Activated CD8-positive, alpha-beta memory T cell treated with anti-CD3 and anti-CD28 coated beads, Interleukin-2, amount 50 U/mL, for 48 hours (primary cell): ENCODE data around the gene AIP.
A peak's percentile ranks its signal among the peaks of the same experiment; 100 is the strongest.
"Not testable (repeated sequence)": the region's sequence is repeated elsewhere in the genome, so short reads cannot be mapped to it uniquely, and the experiment has no call there.

Experiments used
- DNase-seq: peaks from one replicate; pipeline ENCODE4 v3.0.0-alpha.2; 2020

The AIP gene

GRCh38 chr11:67449116-67449844 is 33.5 kb upstream of the AIP start:
- DNase-seq = no peak

DNA sequence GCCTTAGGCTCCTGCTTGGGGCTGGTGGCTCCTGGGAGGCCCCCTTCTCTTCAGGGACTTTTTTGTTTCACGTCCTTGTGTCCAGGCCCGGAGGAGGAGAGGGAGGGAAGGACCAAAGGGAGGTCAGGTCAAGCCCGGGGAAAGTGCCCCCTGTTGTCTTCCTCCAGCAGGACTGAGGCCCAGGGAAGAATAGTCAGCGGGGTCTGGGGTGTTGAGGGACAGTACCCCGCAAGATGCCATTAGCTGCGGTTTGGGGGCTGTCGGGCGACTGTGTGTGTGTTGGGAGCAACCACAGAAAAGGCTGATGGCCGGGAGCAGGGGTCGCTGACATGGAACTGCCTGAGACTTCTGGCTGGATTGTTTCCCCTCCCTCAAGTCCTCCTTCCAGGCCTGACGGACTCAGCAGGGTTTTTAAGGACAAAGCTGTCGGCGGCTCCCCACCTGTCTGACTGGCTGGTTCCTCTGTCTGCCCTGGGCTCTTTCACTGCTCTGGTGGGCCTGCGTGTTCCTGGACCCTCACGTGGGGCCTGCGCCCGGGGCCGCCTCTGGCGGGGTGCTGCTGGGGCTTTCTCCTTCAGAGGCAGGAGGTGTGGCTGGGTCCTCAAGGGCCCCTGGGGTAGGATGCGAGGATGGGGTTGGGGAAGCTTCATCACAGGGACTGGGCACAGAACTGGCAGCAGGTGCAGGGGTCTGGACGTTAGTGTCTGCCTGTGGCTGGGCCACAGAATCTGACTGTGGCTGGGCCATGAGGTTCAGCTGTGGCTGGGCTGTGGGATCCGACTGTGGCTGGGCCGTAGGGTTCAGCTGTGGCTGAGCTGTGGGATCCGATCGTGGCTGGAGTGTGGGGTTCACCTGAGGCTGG is 31.8 kb upstream of the AIP start:
- peak; percentile 50 for DNase-seq

GRCh38 chr11:67451658-67451976 is 31.2 kb upstream of the AIP start:
- no peak for DNase-seq

GRCh38 chr11:67452141-67452952 is 30.5 kb upstream of the AIP start, which contains the start of gene GPR152:
TSS of gene GPR152 (minus strand) at chr11:67452729. CDS start at chr11:67452724, 5 bp downstream.
- DNase-seq = no peak

DNA sequence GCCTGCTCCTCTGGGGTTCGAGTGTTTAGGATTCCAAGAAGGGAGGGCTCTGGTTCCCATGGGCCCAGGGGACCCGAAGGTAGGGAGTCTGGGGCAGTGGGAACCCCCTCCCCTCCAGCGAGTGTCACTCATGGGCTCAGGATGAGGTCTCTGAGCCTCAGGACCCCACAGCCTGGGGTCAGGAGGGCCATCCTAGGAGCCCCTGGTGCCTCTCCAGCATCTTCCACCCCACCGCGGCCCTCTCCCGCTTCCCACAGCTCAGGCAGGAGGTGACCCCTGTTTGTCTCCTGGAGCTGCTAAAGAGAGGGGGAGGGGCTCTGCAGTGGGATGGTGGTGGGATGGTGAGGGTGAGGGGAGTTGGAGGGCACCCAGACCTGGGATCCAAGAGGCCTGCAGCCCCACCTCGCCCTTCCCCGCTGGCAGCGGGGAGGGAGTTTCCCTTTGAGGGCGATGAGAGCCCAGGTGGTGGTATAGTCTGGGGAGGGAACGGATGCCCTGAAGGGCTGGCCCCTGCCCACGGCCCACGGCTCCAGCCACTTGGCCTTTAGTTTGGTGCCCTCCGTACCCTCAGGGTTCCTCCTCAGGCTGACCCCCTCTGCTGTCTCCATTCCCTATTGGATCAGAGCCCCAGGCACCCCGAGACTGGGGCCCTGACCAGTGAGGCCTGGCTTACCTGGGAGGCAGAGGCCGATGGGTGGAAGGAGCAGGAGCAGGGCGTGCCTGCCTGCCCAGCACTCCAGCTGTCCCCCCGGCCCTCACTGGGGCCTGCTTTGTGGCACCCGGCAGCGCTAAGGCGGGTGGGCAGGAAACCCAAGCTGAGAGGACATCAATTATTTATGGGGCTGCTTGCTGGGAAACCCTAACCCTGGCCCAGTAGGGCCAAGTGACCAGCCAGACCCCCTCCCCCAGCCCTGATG is 28.8 kb upstream of the AIP start:
- no peak for DNase-seq

DNA sequence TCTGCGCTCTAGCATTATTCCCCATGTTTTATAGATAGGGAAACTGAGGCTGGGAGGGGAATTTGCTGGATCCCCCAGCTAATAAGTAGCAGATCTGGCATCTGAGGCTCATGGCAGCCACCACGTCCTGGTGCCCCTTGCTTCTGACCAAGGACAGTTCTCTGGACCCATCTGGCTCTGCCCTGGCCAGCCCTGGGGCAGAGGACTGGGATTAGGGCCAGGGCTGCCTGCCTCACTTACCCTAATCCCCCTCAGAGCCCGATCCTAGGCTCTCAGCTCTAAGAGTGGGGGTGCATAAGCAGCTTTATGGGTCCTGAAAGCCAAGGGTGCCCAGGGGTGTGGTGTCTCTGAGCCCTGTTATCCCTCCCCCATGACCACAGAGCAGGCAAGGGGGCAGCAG is 27.8 kb upstream of the AIP start, which contains the start of gene CABP4:
TSS of gene CABP4 (plus strand) at position 301 of the 400 bp plus-strand sequence. CDS start at position 371, 70 bp downstream.
- DNase-seq = no peak

- no peak for DNase-seq
Observed at GRCh38 chr11:67456068-67456705, 26.6 kb upstream of the AIP start.

DNA sequence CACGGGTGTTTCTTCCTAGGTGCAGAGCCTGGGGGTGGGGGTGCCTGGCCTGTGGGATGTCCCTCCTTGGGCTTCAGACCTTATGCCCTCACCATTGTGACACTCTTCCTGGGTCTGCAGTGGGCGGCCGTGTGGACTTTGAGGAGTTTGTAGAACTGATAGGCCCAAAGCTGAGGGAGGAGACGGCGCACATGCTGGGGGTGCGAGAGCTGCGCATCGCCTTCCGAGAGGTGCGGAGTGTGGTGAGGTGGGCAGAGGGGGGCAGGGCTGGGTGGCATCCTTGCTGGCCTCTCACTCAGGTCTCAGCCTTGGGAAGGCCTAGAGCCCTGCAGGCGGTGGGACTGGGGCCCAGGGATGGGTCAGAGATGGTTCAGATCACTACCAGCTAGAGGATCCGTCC is 25.4 kb upstream of the AIP start:
- no peak for DNase-seq

DNA sequence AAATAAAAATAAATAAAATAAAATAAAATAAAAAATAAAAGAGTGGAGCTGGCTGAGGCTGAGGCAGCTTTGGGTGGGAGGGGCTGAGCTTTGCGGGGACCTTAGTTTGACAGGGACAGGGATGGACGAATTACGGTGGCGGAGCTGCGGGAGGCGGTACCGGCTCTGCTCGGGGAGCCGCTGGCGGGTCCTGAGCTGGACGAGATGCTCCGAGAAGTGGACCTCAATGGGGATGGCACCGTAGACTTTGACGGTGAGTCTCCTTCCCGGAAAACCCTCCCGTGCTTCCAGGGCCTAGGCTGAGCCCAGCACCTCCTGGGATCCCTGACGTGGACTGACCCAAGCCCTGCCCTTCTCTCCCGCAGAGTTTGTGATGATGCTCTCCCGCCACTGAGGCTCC is 24.6 kb upstream of the AIP start:
- DNase-seq = no peak

GRCh38 chr11:67463186-67463585 is 19.6 kb upstream of the AIP start:
- no peak for DNase-seq

GRCh38 chr11:67463680-67464410 is 19.0 kb upstream of the AIP start:
- DNase-seq = no peak

DNA sequence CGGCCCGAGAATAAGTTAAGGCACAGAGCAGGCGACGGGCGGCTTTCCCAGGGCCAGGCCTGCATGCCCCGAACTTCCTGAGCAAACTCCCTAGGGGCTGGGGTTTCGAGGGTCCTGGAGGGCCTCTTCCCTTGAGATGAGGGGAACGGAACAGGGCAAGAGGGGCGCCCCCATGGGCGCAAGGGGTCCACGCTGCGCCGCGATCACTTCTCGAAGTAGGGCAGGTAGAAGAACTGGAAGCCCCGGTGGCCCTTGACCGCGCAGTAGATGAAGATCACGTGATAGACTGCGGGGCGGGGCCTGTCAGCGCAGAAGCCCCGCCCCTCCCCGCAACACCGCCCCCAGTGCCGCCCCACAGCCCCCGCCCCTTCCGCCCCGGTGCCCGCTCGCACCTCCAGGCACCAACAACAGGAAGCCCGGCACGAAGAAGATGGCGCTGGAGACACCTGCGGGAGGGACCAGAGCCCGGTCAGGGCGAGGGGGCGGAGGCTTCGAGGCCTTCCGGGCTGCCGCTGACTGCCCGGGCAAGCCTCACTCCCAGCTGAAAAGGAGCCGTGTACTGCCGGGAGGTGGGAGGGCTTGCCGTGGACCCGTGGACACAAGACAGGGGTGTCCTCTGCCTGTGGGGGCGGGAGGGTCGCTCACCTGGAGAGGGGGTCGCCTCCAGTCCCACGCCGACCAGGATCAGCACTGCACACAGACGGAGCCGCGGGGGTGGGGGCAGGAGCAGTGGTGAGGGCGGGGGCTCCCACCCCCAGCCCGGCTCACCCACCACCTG is 18.2 kb upstream of the AIP start:
- peak; percentile 94 for DNase-seq

DNA sequence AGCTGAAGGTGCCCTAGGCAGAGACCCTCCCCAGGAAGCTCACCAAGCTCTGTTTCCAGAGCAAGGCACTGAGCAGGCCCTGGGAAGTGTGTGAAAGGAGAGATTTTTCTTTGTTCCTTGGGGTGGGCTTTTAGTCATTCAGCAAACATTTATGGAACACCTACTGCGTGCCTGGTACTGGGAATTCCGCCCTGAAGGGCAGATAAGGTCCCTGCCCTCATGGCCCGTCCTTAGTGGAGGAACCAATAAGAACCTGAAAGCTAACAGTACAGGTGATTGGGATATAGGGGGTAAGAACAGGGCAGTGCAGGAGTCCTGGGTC is 17.7 kb upstream of the AIP start:
- no peak for DNase-seq

DNA sequence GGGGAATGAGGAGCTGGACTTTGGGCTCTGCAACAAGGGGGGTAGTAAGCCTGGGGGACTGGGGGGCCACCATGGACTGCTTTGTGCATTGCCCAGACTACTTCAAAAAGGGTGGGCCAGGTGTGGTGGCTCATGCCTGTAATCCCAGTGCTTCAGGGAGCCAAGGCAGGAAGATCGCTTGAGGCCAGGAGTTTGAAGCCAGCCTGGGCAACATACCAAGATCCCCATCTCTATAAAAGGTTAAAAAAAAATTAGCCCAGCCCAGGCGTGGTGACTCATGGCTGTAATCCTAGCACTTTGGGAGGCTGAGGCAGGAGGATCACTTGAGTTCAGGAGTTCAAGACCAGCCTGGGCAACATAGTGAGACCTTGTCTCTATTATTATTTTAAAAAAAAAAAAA is 17.3 kb upstream of the AIP start:
- DNase-seq = not testable (repeated sequence)

DNA sequence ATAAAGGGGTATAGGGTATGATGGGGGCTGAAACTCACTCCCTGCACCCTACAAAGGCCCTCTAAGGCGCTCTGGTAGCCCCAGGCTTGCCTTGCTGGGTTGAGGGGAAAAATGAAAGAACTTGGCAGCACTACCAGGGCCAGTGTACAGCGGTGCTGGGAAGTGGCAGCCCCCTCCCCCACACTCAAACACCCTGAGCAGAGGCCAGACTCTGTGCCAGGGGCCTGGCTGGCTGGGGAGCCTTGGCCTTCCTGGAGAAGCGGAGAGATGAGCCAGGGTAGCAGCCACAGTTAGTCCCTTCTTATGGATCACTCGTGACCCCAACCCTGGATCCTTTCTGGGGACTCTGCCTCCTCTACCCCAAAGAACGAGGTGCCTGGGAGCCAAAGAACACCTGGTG is 16.5 kb upstream of the AIP start:
- DNase-seq = no peak

DNA sequence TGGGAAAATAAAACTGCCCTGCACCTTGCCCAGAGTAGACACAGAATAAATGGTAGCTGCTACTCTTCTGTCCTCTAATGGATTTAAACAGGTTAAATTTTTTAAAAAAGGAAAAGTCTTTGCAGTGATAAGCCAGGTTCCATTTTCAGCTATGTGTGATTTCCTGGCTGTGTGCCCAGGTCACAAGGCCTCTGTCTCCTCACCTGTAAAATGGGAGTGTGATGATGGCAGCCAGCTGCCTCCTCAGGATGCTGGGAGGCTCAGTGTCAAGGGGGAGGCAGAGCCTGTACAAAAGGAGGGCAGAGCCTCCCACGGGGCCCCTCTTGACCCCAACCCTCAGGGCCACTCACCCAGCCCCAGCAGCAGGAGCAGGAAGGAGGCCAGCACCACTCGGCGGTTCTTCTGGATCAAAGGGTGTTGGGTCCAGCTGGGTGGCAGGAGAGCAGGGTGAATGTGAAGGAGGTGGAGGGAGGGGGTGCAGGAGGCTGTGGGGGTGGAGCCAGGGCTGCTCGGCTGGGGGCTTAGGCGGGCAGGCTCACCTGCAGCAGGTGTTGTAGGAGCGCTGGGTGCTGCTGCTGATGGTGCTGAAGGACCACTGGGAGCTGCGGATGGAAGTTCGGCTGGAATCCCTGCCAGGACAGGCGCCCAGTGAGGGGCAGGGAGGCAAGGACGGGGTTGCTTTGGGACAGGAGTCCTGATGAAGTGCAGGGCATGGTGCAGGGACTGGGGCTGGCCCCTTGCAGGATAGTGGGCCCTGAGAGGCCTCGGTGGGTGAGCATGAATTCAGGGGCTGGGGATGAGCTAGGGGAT is 15.7 kb upstream of the AIP start:
- no peak for DNase-seq

DNA sequence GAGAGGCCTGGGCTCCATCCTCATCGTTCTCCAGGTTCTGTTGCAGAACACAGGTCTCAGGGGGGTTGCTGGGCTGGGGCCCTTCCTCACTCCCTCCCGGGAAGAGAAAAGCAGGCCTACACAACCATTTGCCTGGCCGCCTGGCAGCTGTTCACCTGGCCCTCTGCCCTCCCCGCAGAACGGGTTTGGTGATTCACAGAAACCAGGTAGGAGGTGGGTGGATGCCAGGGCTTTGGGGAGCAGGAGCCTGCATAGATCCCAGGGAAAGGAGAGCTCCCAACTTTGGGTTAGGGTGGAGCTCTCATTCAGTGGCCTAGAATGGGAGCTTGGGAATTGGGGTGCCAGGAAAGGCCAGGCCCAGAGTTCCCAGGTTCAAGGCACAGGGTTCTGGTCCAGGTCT is 14.8 kb upstream of the AIP start:
- DNase-seq = no peak

GRCh38 chr11:67468456-67468758 is 14.4 kb upstream of the AIP start:
- no peak for DNase-seq

DNA sequence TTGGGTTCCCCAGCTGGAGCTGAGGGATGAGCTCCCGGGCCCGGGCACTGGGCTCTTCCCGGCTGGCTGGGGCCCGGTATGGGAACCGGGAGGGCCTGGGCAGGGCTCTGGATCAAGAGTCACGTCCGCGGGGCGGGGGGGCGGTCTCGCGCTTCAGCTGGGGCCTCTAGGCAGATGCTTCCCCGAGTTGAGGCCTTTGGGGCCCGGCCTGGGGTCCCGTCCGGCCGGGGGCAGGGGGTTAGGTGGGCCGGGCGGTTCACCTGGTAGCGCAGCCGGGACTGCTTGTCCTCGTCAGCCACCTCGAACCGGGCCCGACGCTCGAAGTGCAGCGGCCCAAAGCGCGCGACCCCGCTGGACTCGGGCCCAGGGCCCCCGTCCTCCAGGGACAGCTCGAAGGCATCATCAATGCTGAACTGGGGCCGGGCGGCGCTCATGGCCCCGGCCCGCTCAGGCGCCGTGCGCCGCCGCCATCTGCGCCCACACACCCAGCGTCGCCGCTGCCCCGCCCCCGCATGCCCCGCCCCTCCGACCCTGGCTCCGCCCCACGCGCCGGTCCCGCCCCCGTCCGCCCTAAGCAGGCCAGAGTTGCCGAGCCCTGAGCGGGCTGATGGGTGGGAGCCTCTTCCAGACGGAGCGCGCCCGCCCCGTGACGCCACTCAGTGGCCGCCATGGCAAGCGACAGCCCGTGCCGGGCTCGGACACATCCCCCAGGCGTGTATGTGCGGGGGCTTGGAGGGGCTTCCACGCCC is 13.9 kb upstream of the AIP start, which contains the start of gene TMEM134:
TSS of gene TMEM134 (minus strand) at position 493 of the 749 bp plus-strand sequence. CDS start at position 434, 59 bp downstream.
- peak; percentile 99 for DNase-seq
